Hematopoietic multipotent progenitor cell treated with erythropoietin and hydrocortisone succinate and interleukin-3 and kit ligand, for 15 days (in vitro differentiated cells): ENCODE results near the gene CYP51A1.
"Not testable (repeated sequence)": the region's sequence is repeated elsewhere in the genome, so short reads cannot be mapped to it uniquely, and the experiment has no call there.

Experiments used
- DNase-seq: peaks from one replicate; pipeline ENCODE4 v3.0.0-alpha.2; 2015; ENCODE audit warnings: low spot score

CYP51A1 gene

DNA sequence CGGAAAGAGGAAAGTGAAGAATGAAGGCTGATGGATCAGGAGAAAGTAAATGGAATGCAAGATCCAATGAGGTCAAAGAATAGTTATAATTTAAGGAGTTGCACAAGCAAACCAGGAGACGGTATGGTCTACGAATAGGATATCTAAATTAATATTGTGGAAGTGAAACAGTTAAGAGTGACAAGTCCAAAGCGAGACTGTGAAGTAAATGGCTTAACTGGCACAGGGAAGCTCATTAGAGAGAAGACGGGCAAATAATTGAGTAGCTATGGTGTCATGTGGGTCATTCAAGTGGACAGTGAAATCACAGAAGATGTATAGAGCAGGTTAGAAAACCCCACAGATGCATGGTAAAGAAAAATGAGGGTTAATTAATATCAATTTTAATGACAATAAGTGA is 3.2 kb downstream of the CYP51A1 start:
- no peak for DNase-seq

DNA sequence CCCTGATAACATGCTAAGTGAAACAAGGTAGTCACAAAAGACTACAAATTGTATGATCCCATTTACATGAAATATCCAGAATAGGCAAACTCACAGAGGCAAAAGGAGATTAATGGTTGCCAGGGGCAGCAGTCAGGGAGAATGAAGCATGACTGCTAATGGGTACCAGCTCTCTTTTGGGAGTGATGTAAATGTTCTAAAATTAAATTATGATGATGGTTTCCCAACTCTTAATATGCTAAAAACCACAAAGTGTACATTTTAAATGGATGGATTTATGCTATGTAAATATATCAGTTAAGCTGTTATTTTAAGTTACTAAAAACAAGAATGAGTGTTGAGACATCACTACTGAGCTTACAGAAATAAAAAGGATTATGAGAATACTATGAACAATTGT is 12.6 kb downstream of the CYP51A1 start:
- no peak for DNase-seq

- no peak for DNase-seq
Observed at GRCh38 chr7:92119213-92119759, 15.0 kb downstream of the CYP51A1 start.

GRCh38 chr7:92116949-92117348 is 17.3 kb downstream of the CYP51A1 start:
- DNase-seq, result no peak

DNA sequence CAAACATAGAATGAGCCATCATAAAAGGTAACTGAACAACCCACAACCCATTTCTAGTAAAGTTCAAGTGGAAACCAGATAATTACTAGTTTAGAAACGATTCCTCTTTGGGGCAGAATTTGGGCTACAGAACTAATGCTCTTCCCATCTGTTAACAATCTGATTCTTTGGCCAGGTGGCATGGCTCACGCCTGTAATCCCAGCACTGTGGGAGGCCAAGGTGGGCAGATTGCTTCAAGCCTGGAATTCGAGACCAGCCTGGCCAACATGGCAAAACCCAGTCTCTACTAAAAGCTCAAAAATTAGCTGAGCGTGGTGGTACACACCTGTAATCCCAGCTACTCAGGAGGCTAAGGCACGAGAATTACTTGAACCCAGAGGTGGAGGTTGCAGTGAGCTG is 18.5 kb downstream of the CYP51A1 start:
- DNase-seq, result no peak

GRCh38 chr7:92110857-92111256 is 23.4 kb downstream of the CYP51A1 start:
- DNase-seq, result no peak

DNA sequence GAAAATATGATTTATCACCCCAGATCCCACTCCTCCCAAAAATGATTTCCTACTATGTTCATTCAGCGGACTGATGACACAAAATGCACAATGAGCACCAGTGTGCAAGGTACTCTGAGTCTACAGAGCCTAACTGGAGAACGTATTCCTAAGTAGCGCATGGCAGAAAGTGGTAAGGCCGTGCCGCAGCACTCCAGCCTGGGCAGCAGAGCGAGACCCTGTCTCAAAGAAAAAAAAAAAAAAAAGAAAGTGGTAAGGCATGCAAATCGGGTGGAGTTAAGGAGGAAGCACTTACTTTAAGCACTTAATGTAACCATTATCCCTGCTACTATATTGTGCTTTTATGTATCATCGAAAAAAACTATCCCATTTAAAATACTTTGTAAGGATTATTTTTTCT is 25.5 kb downstream of the CYP51A1 start:
- DNase-seq, result no peak

- not testable (repeated sequence) for DNase-seq
Observed at GRCh38 chr7:92102862-92103261, 31.4 kb downstream of the CYP51A1 start.

GRCh38 chr7:92100534-92100933 is 33.7 kb downstream of the CYP51A1 start:
- DNase-seq, result no peak

- no peak for DNase-seq
Observed at GRCh38 chr7:92095380-92095779, 38.9 kb downstream of the CYP51A1 start.

DNA sequence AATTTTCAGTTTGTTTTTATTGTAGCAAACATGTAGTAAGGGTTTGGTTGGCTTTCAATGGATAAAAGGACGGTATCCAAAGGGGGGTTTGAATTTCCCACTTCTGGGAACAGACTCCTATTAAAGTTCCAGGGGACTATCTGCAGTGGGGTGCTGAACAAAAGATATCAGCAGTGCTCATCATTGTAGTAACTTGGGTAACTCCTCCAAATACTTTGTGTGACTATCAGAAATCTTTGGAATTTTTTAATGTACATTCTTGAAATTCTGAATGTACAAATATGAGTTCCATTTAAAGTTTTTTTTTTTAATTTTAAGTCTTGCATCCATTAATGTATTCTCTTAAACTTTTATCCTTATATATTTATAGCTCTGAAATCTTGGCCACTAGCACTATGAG is 42.1 kb downstream of the CYP51A1 start:
- no peak for DNase-seq

GRCh38 chr7:92088266-92088665 is 46.0 kb downstream of the CYP51A1 start:
- DNase-seq, result no peak

DNA sequence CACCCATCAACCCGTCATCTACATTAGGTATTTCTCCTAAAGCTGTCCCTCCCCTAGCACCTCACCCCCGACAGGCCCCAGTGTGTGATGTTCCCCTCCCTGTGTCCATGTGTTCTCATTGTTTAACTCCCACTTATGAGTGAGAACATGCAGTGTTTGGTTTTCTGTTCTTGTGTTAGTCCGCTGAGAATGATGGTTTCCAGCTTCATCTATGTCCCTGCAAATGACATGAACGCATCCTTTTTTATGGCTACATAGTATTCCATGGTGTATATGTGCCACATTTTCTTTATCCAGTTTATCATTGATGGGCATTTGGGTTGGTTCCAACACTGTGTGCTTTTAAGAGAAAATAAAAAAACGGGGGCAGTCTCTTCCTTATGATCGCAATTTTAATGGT is 50.4 kb downstream of the CYP51A1 start:
- DNase-seq, result not testable (repeated sequence)

DNA sequence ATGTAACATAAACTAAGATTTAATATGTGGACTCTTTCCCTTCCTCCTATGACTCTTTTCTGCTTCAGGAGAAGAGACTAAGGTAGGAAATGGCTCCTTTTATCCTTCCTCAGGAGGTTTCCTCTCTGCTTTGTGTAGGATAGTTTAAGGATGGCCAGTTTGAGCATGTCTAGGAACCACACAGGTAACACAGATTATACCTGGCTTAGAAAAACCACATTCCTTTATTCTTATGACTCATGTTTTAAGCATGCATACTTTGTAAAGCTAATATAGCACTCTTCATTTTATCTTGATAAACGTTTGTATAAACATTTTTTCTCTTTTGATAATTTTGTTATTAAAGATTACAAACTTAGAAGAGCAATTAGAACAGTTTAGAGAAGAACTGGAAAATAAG is 57.8 kb downstream of the CYP51A1 start:
- DNase-seq, result no peak

- no peak for DNase-seq
Observed at GRCh38 chr7:92075455-92076158, 58.7 kb downstream of the CYP51A1 start.

- DNase-seq, result no peak
Observed at GRCh38 chr7:92072708-92073107, 61.6 kb downstream of the CYP51A1 start.

GRCh38 chr7:92072121-92072520 is 62.2 kb downstream of the CYP51A1 start:
- DNase-seq, result no peak

- DNase-seq, result no peak
Observed at GRCh38 chr7:92071032-92071431, 63.2 kb downstream of the CYP51A1 start.

DNA sequence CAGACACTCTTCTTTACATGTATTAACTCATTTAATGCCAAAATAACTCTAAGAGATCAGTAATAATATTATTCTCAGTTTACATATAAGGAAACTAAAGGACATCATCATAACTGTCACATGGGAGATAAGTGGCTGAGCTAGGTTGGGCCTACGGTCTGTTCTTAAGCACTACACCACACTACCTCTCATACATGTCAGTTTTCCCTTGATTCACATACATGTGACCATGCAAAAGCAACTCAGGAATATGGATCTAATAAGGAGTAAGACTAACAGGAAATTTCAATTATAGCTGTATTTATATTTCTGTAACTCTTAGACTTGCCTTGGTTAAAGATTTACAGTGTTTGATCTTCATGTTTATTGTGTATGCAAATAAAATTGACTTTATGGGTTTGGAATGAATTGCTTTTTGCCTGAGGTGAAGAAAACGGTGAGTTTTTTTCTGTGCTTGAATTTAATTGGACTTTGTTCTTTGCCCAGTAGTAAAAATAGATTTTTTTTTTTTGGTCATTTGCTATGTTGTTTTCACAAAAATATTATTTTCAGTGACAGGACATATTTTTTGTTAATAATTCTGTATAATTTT is 69.7 kb downstream of the CYP51A1 start:
- DNase-seq, result no peak
